ENCODE measurements around the gene TESK2.

The TESK2 gene

GRCh38 chr1:45302505-45303150 is 188.3 kb downstream of the TESK2 start:
- H3K4me3 ChIP-seq (ENCODE audit: low read depth, low read length) = peak overlapping the region; percentile 63
- ChIA-PET POLR2A (interaction anchor here (0.6 to 1.8 kb wide), 5 partner anchors 37 to 291 kb away, joined by 5 to 20 read pairs (median 8); partner anchors contain the start of genes HECTD3, MUTYH, PRDX1 and TOE1), CTCF (interaction anchor here (1.1 to 19.3 kb wide), 13 partner anchors 8 to 572 kb away, joined by 3 to 950 read pairs (median 5); partner anchors contain the start of genes HECTD3, MUTYH, RNU5D-1 and TOE1)
- TF ChIP-seq, protein P1, sequence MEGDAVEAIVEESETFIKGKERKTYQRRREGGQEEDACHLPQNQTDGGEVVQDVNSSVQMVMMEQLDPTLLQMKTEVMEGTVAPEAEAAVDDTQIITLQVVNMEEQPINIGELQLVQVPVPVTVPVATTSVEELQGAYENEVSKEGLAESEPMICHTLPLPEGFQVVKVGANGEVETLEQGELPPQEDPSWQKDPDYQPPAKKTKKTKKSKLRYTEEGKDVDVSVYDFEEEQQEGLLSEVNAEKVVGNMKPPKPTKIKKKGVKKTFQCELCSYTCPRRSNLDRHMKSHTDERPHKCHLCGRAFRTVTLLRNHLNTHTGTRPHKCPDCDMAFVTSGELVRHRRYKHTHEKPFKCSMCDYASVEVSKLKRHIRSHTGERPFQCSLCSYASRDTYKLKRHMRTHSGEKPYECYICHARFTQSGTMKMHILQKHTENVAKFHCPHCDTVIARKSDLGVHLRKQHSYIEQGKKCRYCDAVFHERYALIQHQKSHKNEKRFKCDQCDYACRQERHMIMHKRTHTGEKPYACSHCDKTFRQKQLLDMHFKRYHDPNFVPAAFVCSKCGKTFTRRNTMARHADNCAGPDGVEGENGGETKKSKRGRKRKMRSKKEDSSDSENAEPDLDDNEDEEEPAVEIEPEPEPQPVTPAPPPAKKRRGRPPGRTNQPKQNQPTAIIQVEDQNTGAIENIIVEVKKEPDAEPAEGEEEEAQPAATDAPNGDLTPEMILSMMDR (IDR thresholded peaks at IDR 0.05; ENCODE audit: insufficient read depth, low read length, missing control alignments) = no peak
- DNase-seq (ENCODE audit: low read depth, low spot score) = no peak

GRCh38 chr1:45300669-45300997 is 190.3 kb downstream of the TESK2 start:
- ChIA-PET POLR2A (interaction anchor here (1.1 kb wide), 1 partner anchor 282 kb away, joined by 3 read pairs; no protein-coding TSS in a partner anchor), CTCF (interaction anchor here (0.7 to 19.3 kb wide), 22 partner anchors 9 to 585 kb away, joined by 3 to 950 read pairs (median 3); partner anchors contain the start of genes HECTD3, MUTYH, TOE1 and UROD)
- TF ChIP-seq, protein P1 (IDR thresholded peaks at IDR 0.05; ENCODE audit: insufficient read depth, low read length, missing control alignments) = no peak
- H3K4me3 ChIP-seq (ENCODE audit: low read depth, low read length) = no peak overlapping the region
- DNase-seq (ENCODE audit: low read depth, low spot score) = no peak

- ChIA-PET POLR2A (interaction anchor here (1.1 kb wide), 1 partner anchor 281 kb away, joined by 3 read pairs; no protein-coding TSS in a partner anchor), CTCF (interaction anchor here (0.6 to 19.3 kb wide), 33 partner anchors 8 to 584 kb away, joined by 3 to 950 read pairs (median 3); partner anchors contain the start of genes HECTD3, MUTYH, TOE1 and UROD)
- TF ChIP-seq, protein P1 (IDR thresholded peaks at IDR 0.05; ENCODE audit: insufficient read depth, low read length, missing control alignments) = peak; percentile 67
- no peak overlapping the region for H3K4me3 ChIP-seq (ENCODE audit: low read depth, low read length)
- DNase-seq (ENCODE audit: low read depth, low spot score) = no peak
Measured at GRCh38 chr1:45299981-45300668, 190.8 kb downstream of the TESK2 start.

DNA sequence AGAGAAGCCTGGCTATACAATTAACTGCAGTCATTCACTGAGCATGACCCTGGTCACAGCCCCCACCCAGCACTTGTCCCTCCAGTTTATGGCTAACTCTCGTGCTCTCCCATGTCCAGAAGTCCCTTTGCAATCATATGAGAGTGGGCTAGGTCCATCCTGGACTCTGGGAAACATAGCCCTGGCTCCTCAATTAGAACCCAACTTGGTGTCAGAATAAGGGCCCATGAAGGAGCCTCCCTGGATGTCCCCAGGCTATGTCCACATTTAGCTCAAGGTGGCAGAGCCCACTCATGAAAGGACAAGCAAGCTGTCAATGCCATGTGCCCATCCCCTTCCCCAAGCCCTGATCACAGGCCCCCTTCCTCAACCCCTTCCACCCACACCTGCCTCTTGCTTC is 191.7 kb downstream of the TESK2 start:
- POLR2A ChIA-PET = no interaction called here
- CTCF ChIA-PET = interaction anchor here (0.8 to 19.3 kb wide), 15 partner anchors 11 to 466 kb away, joined by 3 to 950 read pairs (median 3); partner anchors contain the start of genes HECTD3 and UROD
- no peak overlapping the region for H3K4me3 ChIP-seq (ENCODE audit: low read depth, low read length)
- DNase-seq (ENCODE audit: low read depth, low spot score) = no peak
- TF ChIP-seq, protein P1 (IDR thresholded peaks at IDR 0.05; ENCODE audit: insufficient read depth, low read length, missing control alignments) = no peak

DNA sequence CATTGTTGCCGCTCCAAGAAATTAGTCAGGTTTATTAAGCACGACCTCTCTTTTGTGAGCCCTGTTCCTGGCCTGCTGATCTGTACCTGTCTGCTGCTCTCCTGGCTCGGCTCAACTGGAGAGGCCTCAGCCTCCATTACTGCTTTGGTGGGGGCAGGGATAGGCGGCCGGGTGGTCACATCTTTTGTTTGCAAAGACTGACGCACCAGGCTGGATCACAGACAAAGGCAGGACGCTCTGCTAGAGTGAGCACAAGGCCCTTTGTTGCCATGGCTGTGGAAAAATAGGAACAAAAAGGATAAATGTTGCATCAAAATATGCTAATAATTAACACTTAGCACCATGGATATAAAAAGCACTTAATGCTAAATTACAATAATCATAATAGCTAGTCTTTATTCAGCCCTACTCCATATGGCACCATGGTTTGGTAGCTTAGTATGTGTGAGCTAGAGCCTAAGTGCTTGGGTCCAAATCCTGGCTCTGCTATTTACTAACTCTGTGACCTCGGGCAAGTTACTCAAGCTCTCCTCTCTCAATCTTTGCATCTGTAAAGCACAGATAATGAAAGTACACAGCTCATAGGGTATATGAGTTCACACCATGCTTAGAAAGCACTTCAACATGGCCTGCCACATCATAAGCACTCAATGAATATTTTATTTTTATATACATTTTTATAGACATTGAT is 193.2 kb downstream of the TESK2 start:
- no peak overlapping the region for H3K4me3 ChIP-seq (ENCODE audit: low read depth, low read length)
- CTCF ChIA-PET = interaction anchor here (1.0 to 19.3 kb wide), 3 partner anchors 282 to 566 kb away, joined by 3 to 950 read pairs (median 43); partner anchors contain the start of genes HECTD3 and UROD
- DNase-seq (ENCODE audit: low read depth, low spot score) = no peak
- POLR2A ChIA-PET = no interaction called here
- TF ChIP-seq, protein P1 (IDR thresholded peaks at IDR 0.05; ENCODE audit: insufficient read depth, low read length, missing control alignments) = no peak

All from AG04449 (cell line).